A549 (cell line): ENCODE measurements around the gene FMO5. TPM values are rescaled to one million over a fixed set of nuclear protein-coding genes. Genes with fewer than 3 reads are reported as not detected.
A peak's percentile ranks its signal among the peaks of the same experiment; 100 is the strongest.

ENCODE experiments used
- ATAC-seq, 2 experiments: fragments of 200-7000 bp in 1 of 2; fragments of >200 bp in 1 of 2; cut with Nextera tagmentation in 1 of 2; cut with Tn5 transposase in 1 of 2; 3 replicates each; pipeline versions ENCODE4 v1.8.0 to v1.9.1; 2018 to 2020; ENCODE audit warnings: mild to moderate bottlenecking in 1 of 2, moderate library complexity in 1 of 2
- CTCF ChIA-PET: fragments of 300-600 bp; sonication (Branson Sonifier 250); formaldehyde crosslinking; extraction: SDS; loops from one replicate; lab custom pipeline; 2021; ENCODE audit warnings: antibody characterized with exemption, inconsistent platforms; lab: Yijun Ruan, JAX
- POLR2A ChIA-PET: fragments of 350-600 bp; formaldehyde crosslinking; extraction: SDS; loops from one replicate; lab custom pipeline; 2021; ENCODE audit warnings: antibody characterized with exemption, inconsistent platforms; lab: Yijun Ruan, JAX
- DNase-seq, 2 experiments: peaks; one replicate each; pipeline versions ENCODE4 v3.0.0 to v3.0.0-alpha.2; 2011 to 2016; ENCODE audit warnings: low read depth in 1 of 2, low spot score in 1 of 2
- FAIRE-seq: peaks from 2 replicates; lab custom pipeline; 2011; peaks lifted over from hg19 to GRCh38; lab: Jason Lieb, UNC
- H3K27ac ChIP-seq, 2 experiments: fragments of >200 bp; sonication (Bioruptor Twin); formaldehyde crosslinking; 3 replicates each; pipeline ENCODE4 v1.5.1; 2016 to 2017
- H3K4me1 ChIP-seq: fragments of >200 bp; sonication (Bioruptor Twin); formaldehyde crosslinking; 3 replicates; pipeline ENCODE4 v1.6.1; 2016
- H3K4me2 ChIP-seq: fragments of >200 bp; sonication (Bioruptor Twin); formaldehyde crosslinking; 3 replicates; pipeline ENCODE4 v1.6.1; 2016
- H3K4me3 ChIP-seq: fragments of >200 bp; sonication (Bioruptor Twin); formaldehyde crosslinking; 3 replicates; pipeline ENCODE4 v1.5.1; 2016
- H3K9me3 ChIP-seq: fragments of >200 bp; sonication (Bioruptor Twin); formaldehyde crosslinking; 3 replicates; pipeline ENCODE4 v1.6.1; 2016
- CEBPB ChIP-seq, 2 experiments: fragments of >200 bp in 1 of 2; sonication (Bioruptor Twin) in 1 of 2; formaldehyde crosslinking in 1 of 2; IDR thresholded peaks; 2 replicates each; pipeline ENCODE4 v1.6.1; 2012 to 2016
- CHD2 ChIP-seq: fragments of 150-350 bp; IDR thresholded peaks from 2 replicates; pipeline ENCODE4 v1.6.1; 2014; ENCODE audit warnings: low read length; ENCODE audit not compliant: partially characterized antibody
- ESRRA ChIP-seq: fragments of 150-350 bp; IDR thresholded peaks from 2 replicates; pipeline ENCODE4 v1.6.1; 2014; ENCODE audit warnings: mild to moderate bottlenecking, low read length, borderline replicate concordance
- FOSL2 ChIP-seq, 2 experiments: fragments of 450-650 bp in 1 of 2; fragments of >200 bp in 1 of 2; sonication (Bioruptor Twin) in 1 of 2; formaldehyde crosslinking; IDR thresholded peaks; 2 replicates each; pipeline versions ENCODE4 v1.5.0 to v1.6.1; 2016 to 2020; ENCODE audit warnings: mild to moderate bottlenecking in 1 of 2, moderate library complexity in 1 of 2
- HDAC2 ChIP-seq: fragments of 200-600 bp; sonication (generic); IDR thresholded peaks from 2 replicates; pipeline ENCODE4 v1.6.1; 2016
- HOXA7 ChIP-seq: fragments of 250-450 bp; sonication (Bioruptor Pico); IDR thresholded peaks from 2 replicates; pipeline ENCODE4 v1.5.0; 2020; ENCODE audit warnings: mild to moderate bottlenecking, moderate library complexity
- JUNB ChIP-seq: fragments of >200 bp; sonication (Bioruptor Twin); formaldehyde crosslinking; IDR thresholded peaks from 2 replicates; pipeline ENCODE4 v1.6.1; 2016
- KDM1A ChIP-seq: fragments of 200-600 bp; sonication (generic); IDR thresholded peaks from 2 replicates; pipeline ENCODE4 v1.6.1; 2016; ENCODE audit warnings: low read depth, mild to moderate bottlenecking
- MAFK ChIP-seq: fragments of 450-650 bp; IDR thresholded peaks from 2 replicates; pipeline ENCODE4 v1.6.1; 2014; ENCODE audit not compliant: partially characterized antibody
- MYC ChIP-seq: IDR thresholded peaks from 2 replicates; pipeline ENCODE4 v1.6.1; 2012; ENCODE audit warnings: mild to moderate bottlenecking, inconsistent platforms, low read length, improper control_type of control experiment, borderline replicate concordance
- NPAS2 ChIP-seq: fragments of 250-450 bp; sonication (Bioruptor Pico); IDR thresholded peaks from 2 replicates; pipeline ENCODE4 v1.8.0; 2022; ENCODE audit warnings: mild to moderate bottlenecking, moderate library complexity, borderline replicate concordance
- NR3C1 ChIP-seq: fragments of >200 bp; sonication (Bioruptor Twin); formaldehyde crosslinking; IDR thresholded peaks from 3 replicates; pipeline ENCODE4 v1.6.1; 2017
- POLR2A ChIP-seq: IDR thresholded peaks from 2 replicates; pipeline ENCODE4 v1.6.1; 2012; ENCODE audit warnings: mild to moderate bottlenecking, low read length
- POLR2AphosphoS2 ChIP-seq: conservative IDR thresholded peaks from 2 replicates; pipeline ENCODE4 v1.6.1; 2012; ENCODE audit warnings: low read length, improper control_type of control experiment, inconsistent platforms
- RNF2 ChIP-seq: fragments of 200-600 bp; sonication (generic); IDR thresholded peaks from 2 replicates; pipeline ENCODE4 v1.6.1; 2016; ENCODE audit warnings: low read depth, mild to moderate bottlenecking, antibody characterized with exemption, moderate library complexity, borderline replicate concordance
- SMC3 ChIP-seq: fragments of >200 bp; sonication (Bioruptor Twin); formaldehyde crosslinking; IDR thresholded peaks from 3 replicates; pipeline ENCODE4 v1.6.1; 2018; ENCODE audit warnings: inconsistent platforms
- TP53 ChIP-seq: fragments of 250-450 bp; sonication (Bioruptor Pico); IDR thresholded peaks from 2 replicates; pipeline ENCODE4 v1.5.0; 2021; ENCODE audit warnings: mild to moderate bottlenecking, moderate library complexity
- ZFP36 ChIP-seq: fragments of 450-650 bp; IDR thresholded peaks from 2 replicates; pipeline ENCODE4 v1.6.1; 2014; ENCODE audit warnings: borderline replicate concordance; ENCODE audit not compliant: partially characterized antibody
- ZNF302 ChIP-seq: fragments of 250-450 bp; sonication (Bioruptor Pico); IDR thresholded peaks from 2 replicates; pipeline ENCODE4 v1.9.0; 2021; ENCODE audit warnings: inconsistent platforms, mild to moderate bottlenecking, moderate library complexity
- ZSCAN20 ChIP-seq: fragments of 250-450 bp; sonication (Bioruptor Pico); IDR thresholded peaks from 2 replicates; pipeline ENCODE4 v1.8.0; 2022; ENCODE audit warnings: mild to moderate bottlenecking, moderate library complexity
- WGBS: methylation state at CpG from one replicate; pipeline ENCODE4 v1.1.6; 2017; ENCODE audit errors: missing lambda C conversion rate; 5-methylcytosine and 5-hydroxymethylcytosine counted together
- polyA plus RNA-seq, 4 experiments: library from polyadenylated mRNA; depleted of rRNA in 3 of 4; stranded (reverse); fragments of >200 nt; fragmentation: RNase III in 1 of 4; extraction: RNeasy Plus Mini Kit Qiagen cat#74134 plus additional on column Dnase treatment in 1 of 4; gene quantifications; 2 replicates in 3 of 4; 3 replicates in 1 of 4; pipeline ENCODE4 v1.2.3, GENCODE V29; 2011 to 2017
- TF ChIP-seq, protein P1 (sequence below): fragments of 200-600 bp; sonication (generic); IDR thresholded peaks from 2 replicates; pipeline ENCODE4 v1.6.1; 2016; ENCODE audit warnings: antibody characterized with exemption, mild to moderate bottlenecking, moderate library complexity
- TF ChIP-seq, protein P2 (sequence below): IDR thresholded peaks from 2 replicates; pipeline ENCODE4 v1.6.1; 2012
- TF ChIP-seq, protein P3 (sequence below): IDR thresholded peaks from 2 replicates; pipeline ENCODE4 v1.6.1; 2012; ENCODE audit warnings: low read depth, borderline replicate concordance
- TF ChIP-seq, protein P4 (sequence below): fragments of 450-650 bp; IDR thresholded peaks from 2 replicates; pipeline ENCODE4 v1.6.1; 2014; ENCODE audit warnings: antibody characterized with exemption
- TF ChIP-seq, protein P5 (sequence below): fragments of 250-450 bp; sonication (Bioruptor Pico); IDR thresholded peaks from 2 replicates; pipeline ENCODE4 v1.5.0; 2021; ENCODE audit warnings: mild to moderate bottlenecking, moderate library complexity, borderline replicate concordance

FMO5 gene
- polyA plus RNA-seq, 2 of the 4 experiments (the other 2 are of a cell fraction): 0.37 to 3.4 TPM

DNA sequence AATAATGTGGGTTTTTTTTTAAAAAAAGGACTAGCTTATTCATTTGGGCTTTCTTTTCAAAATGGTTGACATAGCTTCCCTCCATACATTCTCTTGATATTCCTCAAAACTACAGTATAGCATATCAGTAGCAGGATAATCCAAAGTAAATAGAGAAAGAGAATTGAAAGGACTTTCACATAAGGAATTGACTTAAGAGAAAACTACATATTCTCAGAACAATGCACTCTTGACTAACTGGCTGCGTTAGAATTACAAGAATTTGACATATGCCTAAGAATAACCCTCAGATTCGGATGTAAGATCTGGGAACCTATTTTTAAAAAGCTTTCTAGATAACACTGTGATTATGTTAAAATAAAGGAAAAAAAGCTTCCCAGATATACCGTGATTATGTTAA is 56.0 kb downstream of the FMO5 start (continued):
- TF ChIP-seq, protein P1, sequence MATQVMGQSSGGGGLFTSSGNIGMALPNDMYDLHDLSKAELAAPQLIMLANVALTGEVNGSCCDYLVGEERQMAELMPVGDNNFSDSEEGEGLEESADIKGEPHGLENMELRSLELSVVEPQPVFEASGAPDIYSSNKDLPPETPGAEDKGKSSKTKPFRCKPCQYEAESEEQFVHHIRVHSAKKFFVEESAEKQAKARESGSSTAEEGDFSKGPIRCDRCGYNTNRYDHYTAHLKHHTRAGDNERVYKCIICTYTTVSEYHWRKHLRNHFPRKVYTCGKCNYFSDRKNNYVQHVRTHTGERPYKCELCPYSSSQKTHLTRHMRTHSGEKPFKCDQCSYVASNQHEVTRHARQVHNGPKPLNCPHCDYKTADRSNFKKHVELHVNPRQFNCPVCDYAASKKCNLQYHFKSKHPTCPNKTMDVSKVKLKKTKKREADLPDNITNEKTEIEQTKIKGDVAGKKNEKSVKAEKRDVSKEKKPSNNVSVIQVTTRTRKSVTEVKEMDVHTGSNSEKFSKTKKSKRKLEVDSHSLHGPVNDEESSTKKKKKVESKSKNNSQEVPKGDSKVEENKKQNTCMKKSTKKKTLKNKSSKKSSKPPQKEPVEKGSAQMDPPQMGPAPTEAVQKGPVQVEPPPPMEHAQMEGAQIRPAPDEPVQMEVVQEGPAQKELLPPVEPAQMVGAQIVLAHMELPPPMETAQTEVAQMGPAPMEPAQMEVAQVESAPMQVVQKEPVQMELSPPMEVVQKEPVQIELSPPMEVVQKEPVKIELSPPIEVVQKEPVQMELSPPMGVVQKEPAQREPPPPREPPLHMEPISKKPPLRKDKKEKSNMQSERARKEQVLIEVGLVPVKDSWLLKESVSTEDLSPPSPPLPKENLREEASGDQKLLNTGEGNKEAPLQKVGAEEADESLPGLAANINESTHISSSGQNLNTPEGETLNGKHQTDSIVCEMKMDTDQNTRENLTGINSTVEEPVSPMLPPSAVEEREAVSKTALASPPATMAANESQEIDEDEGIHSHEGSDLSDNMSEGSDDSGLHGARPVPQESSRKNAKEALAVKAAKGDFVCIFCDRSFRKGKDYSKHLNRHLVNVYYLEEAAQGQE: no peak
- no peak for TF ChIP-seq SMC3
- TF ChIP-seq CEBPB (IDR thresholded peaks at IDR 0.05): no peak
- TF ChIP-seq HOXA7 (CRISPR knock-in tag): no peak
- TF ChIP-seq JUNB: no peak
- TF ChIP-seq, all 56 proteins: peak for 0

DNA sequence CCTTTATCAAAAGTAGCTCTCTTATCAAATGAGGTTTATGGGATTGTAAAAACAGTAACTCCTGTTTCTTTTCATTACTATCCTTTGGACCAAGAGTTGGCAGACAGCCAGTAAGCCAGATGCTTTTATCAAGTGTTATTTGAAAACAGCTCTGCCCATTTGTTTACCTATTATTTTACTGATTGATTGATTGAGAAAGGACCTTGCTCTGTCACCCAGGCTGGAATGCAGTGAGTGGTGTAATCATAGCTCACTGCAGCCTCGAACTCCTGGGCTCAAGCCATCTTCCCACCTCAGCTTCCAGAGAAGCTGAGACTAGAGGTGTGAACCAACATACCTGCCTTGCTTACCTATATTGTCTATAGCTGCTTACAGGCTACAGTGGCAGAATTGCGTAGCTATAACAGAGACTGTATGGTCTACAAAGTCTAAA is 56.5 kb downstream of the FMO5 start:
- WGBS: 77% methylated on average over 2 of the region's 2 CpGs
- DNase-seq (no peak), FAIRE-seq (no peak), ATAC-seq (no peak)
- Histone ChIP-seq H3K4me1 (peaks cover 44% of the 10 kb centered on the region), H3K4me3 (no peak overlapping the region), H3K9me3 (no peaks in the 10 kb centered on the region), H3K27ac (no peak overlapping the region), H3K4me2 (peak overlapping the region; percentile 42)
- ChIA-PET CTCF (interaction anchor here (4.6 kb wide), 1 partner anchor 74 kb away, joined by 41 read pairs; the partner anchor contains the start of gene CHD1L), POLR2A (interaction anchor here (3.4 kb wide), 1 partner anchor 84 kb away, joined by 30 read pairs; no protein-coding TSS in a partner anchor)
- TF ChIP-seq KDM1A (no peak), MAFK (no peak), JUNB (no peak), HDAC2 (no peak), MYC (no peak), NPAS2 (CRISPR knock-in tag) (no peak), POLR2A (no peak)
- TF ChIP-seq, protein P2, sequence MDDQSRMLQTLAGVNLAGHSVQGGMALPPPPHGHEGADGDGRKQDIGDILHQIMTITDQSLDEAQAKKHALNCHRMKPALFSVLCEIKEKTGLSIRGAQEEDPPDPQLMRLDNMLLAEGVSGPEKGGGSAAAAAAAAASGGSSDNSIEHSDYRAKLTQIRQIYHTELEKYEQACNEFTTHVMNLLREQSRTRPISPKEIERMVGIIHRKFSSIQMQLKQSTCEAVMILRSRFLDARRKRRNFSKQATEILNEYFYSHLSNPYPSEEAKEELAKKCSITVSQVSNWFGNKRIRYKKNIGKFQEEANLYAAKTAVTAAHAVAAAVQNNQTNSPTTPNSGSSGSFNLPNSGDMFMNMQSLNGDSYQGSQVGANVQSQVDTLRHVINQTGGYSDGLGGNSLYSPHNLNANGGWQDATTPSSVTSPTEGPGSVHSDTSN: no peak
- TF ChIP-seq, protein P3, sequence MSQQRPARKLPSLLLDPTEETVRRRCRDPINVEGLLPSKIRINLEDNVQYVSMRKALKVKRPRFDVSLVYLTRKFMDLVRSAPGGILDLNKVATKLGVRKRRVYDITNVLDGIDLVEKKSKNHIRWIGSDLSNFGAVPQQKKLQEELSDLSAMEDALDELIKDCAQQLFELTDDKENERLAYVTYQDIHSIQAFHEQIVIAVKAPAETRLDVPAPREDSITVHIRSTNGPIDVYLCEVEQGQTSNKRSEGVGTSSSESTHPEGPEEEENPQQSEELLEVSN: no peak
- TF ChIP-seq, protein P4, sequence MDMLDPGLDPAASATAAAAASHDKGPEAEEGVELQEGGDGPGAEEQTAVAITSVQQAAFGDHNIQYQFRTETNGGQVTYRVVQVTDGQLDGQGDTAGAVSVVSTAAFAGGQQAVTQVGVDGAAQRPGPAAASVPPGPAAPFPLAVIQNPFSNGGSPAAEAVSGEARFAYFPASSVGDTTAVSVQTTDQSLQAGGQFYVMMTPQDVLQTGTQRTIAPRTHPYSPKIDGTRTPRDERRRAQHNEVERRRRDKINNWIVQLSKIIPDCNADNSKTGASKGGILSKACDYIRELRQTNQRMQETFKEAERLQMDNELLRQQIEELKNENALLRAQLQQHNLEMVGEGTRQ: no peak

DNA sequence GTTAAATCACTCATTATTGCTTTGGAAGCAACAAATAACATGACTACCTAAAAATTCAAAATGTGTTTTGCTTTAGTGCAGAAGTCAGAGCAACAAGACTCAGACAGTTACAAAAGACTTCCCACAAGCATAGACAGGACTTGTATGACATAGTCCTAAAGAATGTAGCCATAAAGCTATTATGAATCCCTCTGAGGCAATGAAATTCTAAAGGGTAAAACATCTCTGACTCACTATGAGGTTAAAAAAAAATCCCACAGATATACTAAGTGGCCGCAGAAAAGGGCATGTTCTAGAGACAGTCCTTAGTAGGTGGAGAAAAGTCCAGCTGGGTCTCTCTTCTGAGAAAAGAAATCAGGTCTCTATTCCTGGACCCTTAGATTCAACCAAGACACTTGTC is 57.8 kb downstream of the FMO5 start:
- H3K9me3 ChIP-seq: no peaks in the 10 kb centered on the region
- H3K4me2 ChIP-seq: peak overlapping the region; percentile 42
- ATAC-seq: peak; percentile 63 to 74
- peak overlapping the region; percentile 30 to 66; a peak in 4 of 6 replicates for H3K27ac ChIP-seq
- peaks cover 44% of the 10 kb centered on the region for H3K4me1 ChIP-seq
- WGBS: 15% methylated on average over 1 of the region's 1 CpG
- CTCF ChIA-PET: interaction anchor here (1.3 to 4.6 kb wide), 2 partner anchors 69 to 75 kb away, joined by 3 to 41 read pairs; partner anchors contain the start of gene CHD1L
- POLR2A ChIA-PET: interaction anchor here (1.2 to 3.4 kb wide), 2 partner anchors 75 to 83 kb away, joined by 8 to 30 read pairs; partner anchors contain the start of gene CHD1L
- no peak for FAIRE-seq
- DNase-seq: peak; percentile 28 to 60
- H3K4me3 ChIP-seq: no peak overlapping the region
- TF ChIP-seq, protein P3: no peak
- no peak for TF ChIP-seq ZNF302 (CRISPR knock-in tag)
- TF ChIP-seq, protein P5, sequence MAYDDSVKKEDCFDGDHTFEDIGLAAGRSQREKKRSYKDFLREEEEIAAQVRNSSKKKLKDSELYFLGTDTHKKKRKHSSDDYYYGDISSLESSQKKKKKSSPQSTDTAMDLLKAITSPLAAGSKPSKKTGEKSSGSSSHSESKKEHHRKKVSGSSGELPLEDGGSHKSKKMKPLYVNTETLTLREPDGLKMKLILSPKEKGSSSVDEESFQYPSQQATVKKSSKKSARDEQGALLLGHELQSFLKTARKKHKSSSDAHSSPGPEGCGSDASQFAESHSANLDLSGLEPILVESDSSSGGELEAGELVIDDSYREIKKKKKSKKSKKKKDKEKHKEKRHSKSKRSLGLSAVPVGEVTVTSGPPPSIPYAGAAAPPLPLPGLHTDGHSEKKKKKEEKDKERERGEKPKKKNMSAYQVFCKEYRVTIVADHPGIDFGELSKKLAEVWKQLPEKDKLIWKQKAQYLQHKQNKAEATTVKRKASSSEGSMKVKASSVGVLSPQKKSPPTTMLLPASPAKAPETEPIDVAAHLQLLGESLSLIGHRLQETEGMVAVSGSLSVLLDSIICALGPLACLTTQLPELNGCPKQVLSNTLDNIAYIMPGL (CRISPR knock-in tag): no peak
- no peak for TF ChIP-seq ZSCAN20 (CRISPR knock-in tag)
- no peak for TF ChIP-seq POLR2AphosphoS2
- peak; percentile 46; the same call in 1 of the 2 replicates for TF ChIP-seq FOSL2 (IDR thresholded peaks at IDR 0.05)
- peak; percentile 83 for TF ChIP-seq FOSL2 (CRISPR knock-in tag; IDR thresholded peaks at IDR 0.05)
- TF ChIP-seq ZFP36: peak; percentile 87
- no peak for TF ChIP-seq NR3C1
- TF ChIP-seq RNF2: no peak
- no peak for TF ChIP-seq TP53 (CRISPR knock-in tag)
- TF ChIP-seq CHD2: no peak
- no peak for TF ChIP-seq MYC
- TF ChIP-seq ESRRA: no peak
